ENCODE measurements around the gene COG4.

Gene COG4

DNA sequence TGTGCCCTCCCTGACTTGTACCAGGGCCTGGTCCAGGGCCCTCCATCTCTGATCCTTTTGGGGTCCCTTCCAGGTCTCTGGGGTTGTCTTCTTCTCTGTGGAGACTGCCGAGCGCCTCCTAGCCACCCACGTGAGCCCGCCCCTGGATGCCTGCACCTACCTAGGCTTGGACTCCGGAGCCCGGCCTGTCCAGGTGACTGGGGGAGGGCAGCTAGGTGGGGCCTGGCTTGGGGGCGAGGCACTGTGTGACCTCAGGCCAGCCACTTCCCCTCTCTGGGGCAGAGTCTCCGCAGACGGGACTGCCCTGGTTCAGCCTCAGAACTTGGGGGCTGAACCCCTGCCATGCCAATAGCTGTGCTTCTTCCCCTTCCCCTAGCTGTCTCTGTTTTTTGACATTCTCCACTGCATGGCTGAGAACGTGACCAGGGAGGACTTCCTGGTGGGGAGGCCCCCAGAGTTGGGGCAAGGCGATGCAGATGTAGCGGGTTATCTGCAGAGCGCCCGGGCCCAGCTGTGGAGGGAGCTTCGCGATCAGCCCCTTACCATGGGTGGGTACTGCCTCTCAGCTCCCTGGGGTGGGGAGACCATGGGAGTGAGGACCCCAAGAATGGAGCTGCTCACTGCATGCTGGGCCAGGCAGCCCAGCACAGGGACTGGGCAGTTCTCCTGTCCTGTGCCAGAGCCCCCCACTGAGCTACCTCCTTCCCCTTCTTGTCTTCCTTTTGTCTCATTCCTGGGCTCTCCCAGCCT lies 54.4 kb downstream of the COG4 start:
- in situ Hi-C loops (cut with MboI; ENCODE audit: low sequenced_read_pairs): no loop called here
- Histone ChIP-seq H3K27me3 (ENCODE audit: low read depth) (no peaks in the 10 kb centered on the region), H3K4me3 (no peak overlapping the region), H3K4me1 (no peaks in the 10 kb centered on the region), H3K9me3 (no peaks in the 10 kb centered on the region), H3K36me3 (replicated peaks) (no peaks in the 10 kb centered on the region)
- DNase-seq (ENCODE audit: low spot score in 2 of 2): no peak

DNA sequence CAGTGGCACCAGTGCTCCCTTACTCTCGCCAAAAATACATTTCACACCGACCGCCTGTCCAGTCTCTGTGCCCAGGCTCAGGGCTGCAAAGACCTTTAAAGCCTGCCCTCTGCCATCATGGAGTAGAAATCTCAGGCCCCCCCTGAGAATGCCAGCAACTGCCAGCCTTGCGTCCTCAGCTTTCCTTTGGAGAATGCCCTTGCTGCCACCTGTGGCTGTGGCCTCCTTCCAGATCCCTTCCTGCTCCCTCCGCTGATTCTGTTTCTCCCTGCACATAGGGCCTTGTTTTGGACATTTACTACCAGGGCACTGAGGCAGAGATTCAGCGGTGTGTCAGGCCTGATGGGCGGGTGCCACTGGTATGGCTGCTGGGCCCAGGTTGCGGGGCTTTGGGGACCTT lies 55.7 kb downstream of the COG4 start:
- Histone ChIP-seq H3K36me3 (replicated peaks) (peaks cover 7% of the 10 kb centered on the region; the same call in 1 of the 2 replicates), H3K9me3 (no peaks in the 10 kb centered on the region), H3K4me3 (no peak overlapping the region), H3K27me3 (ENCODE audit: low read depth) (no peaks in the 10 kb centered on the region), H3K4me1 (no peaks in the 10 kb centered on the region)
- no peak for DNase-seq (ENCODE audit: low spot score in 2 of 2)
- in situ Hi-C loops (cut with MboI; ENCODE audit: low sequenced_read_pairs): no loop called here

DNA sequence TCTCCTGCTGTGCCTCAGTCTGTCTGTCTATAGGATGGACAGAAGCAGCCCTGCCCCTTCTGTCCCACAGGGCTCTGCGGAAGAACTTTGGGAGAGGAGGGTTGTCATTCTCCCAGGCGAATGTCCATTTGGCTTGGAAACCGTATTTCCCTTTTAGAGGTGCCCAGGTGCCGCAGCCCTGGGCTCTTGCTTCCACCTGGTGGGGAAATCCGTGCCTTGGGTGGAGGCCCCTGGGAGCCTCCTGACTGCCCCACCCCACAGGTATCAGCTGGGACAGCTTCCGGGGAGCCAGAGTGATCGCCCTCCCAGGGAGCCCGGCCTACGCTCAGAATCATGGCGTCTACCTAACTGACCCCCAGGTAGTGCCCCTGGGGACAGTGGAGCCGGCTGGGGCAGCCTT lies 56.2 kb downstream of the COG4 start:
- peaks cover 7% of the 10 kb centered on the region; the same call in 1 of the 2 replicates for H3K36me3 ChIP-seq (replicated peaks)
- no peaks in the 10 kb centered on the region for H3K27me3 ChIP-seq (ENCODE audit: low read depth)
- H3K4me3 ChIP-seq: no peak overlapping the region
- H3K9me3 ChIP-seq: no peaks in the 10 kb centered on the region
- DNase-seq (ENCODE audit: low spot score in 2 of 2): no peak
- in situ Hi-C loops (cut with MboI; ENCODE audit: low sequenced_read_pairs): no loop called here
- H3K4me1 ChIP-seq: no peaks in the 10 kb centered on the region

DNA sequence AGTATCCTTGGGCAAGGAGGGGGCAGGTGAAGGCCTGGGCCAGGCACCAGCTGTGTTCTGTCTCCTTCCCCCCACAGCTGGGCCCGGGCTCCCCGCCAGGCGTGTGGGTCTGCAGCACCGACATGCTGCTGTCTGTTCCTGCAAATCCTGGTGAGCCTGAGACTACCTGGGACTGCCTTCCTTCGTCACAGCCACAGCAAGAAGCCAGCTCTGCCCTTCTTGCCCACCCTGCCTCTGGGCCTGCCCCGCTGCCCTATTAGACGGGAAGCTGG lies 56.6 kb downstream of the COG4 start:
- Histone ChIP-seq H3K4me1 (no peaks in the 10 kb centered on the region), H3K4me3 (no peak overlapping the region), H3K36me3 (replicated peaks) (peaks cover 7% of the 10 kb centered on the region; the same call in 1 of the 2 replicates), H3K27me3 (ENCODE audit: low read depth) (no peaks in the 10 kb centered on the region), H3K9me3 (no peaks in the 10 kb centered on the region)
- in situ Hi-C loops (cut with MboI; ENCODE audit: low sequenced_read_pairs): no loop called here
- no peak for DNase-seq (ENCODE audit: low spot score in 2 of 2)

DNA sequence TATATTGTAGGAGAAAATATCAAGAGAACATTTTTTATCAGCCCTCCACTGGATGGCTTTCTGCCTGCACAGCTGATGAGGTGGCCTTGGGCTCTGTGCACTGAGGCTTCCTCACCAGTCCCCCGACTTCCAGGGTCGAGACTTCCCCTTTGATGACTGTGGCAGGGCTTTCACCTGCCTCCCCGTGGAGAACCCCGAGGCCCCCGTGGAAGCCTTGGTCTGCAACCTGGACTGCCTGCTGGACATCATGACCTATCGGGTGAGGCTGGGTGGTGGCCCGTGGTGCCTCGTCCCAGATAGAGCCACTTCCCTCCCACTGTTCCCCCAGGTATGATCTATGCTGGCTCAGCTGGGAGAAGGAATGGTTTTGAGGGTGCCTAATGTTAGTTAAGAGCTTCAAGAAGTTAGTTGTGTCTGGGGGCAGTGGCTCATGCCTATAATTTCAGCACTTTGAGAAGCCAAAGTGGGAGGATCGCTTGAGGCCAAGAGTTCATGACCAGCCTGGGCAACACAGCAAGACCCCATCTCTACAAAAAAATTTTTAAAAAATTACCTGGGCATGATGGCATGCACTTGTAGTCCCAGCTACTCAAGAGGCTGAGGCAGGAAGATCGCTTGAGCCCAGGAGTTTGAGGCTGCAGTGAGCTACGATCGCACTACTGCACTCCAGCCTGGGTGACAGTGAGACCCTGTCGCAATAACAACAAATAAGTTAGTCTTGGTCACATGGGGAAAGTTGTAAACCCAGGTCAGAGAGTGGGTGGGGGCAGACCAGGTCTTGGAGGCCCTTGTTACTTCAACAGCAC lies 57.2 kb downstream of the COG4 start:
- Histone ChIP-seq H3K27me3 (ENCODE audit: low read depth) (no peaks in the 10 kb centered on the region), H3K4me3 (no peak overlapping the region), H3K9me3 (no peaks in the 10 kb centered on the region), H3K4me1 (no peaks in the 10 kb centered on the region), H3K36me3 (replicated peaks) (peaks cover 7% of the 10 kb centered on the region; the same call in 1 of the 2 replicates)
- DNase-seq (ENCODE audit: low spot score in 2 of 2): no peak
- in situ Hi-C loops (cut with MboI; ENCODE audit: low sequenced_read_pairs): no loop called here

DNA sequence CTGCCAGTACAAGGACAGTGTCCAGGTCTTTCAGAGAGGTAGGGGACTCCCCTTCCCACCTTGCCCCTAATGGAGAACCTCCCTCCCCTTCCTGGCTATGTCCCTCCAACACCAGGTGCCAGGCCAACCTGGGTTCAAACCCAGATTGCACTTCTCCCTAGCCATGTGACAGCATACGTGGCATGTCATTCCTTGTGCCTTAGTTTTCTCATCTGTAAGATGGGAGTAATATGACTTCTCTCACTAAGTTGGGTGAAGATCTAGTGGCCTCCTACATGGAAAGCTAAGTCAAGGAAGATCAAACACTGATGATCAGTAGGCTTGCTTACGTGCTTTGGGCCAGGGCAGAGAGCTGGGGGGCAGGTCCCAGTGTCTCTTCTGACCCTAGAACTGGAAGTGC lies 60.1 kb downstream of the COG4 start:
- no peaks in the 10 kb centered on the region for H3K9me3 ChIP-seq
- DNase-seq (ENCODE audit: low spot score in 2 of 2): no peak
- in situ Hi-C loops (cut with MboI; ENCODE audit: low sequenced_read_pairs): no loop called here
- H3K27me3 ChIP-seq (ENCODE audit: low read depth): no peaks in the 10 kb centered on the region
- H3K4me1 ChIP-seq: no peaks in the 10 kb centered on the region
- H3K4me3 ChIP-seq: no peak overlapping the region
- H3K36me3 ChIP-seq (replicated peaks): peaks cover 7% of the 10 kb centered on the region; the same call in 1 of the 2 replicates

DNA sequence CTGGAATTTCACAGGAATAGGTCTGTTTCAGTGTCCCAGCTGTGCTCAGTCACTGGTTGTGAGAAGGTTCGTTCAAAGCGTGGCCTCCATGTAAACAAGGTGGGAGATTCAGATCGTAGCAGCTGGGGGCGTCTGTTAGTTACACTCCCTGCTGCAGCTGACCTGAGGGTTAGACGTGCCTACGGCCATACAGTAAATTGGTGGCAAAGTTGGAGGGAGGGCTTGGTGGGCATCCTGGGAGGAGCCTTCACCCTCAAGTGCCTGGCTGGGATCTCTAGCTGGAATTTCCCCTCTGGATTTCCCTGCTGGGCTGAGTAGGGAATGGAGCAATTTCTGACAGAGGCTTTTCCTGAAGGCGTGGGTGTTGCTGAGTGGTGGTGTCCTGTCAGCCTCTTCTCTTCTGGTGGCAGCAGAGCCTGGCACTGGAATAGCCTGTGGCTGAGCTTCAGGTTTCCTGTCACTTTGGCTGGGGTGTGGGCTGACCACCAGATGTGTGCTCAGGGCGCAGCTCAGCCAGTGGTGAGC lies 62.6 kb downstream of the COG4 start:
- Histone ChIP-seq H3K27me3 (ENCODE audit: low read depth) (no peaks in the 10 kb centered on the region), H3K36me3 (replicated peaks) (peaks cover 7% of the 10 kb centered on the region; the same call in 1 of the 2 replicates), H3K4me1 (no peaks in the 10 kb centered on the region), H3K4me3 (no peak overlapping the region), H3K9me3 (no peaks in the 10 kb centered on the region)
- in situ Hi-C loops (cut with MboI; ENCODE audit: low sequenced_read_pairs): no loop called here
- no peak for DNase-seq (ENCODE audit: low spot score in 2 of 2)

DNA sequence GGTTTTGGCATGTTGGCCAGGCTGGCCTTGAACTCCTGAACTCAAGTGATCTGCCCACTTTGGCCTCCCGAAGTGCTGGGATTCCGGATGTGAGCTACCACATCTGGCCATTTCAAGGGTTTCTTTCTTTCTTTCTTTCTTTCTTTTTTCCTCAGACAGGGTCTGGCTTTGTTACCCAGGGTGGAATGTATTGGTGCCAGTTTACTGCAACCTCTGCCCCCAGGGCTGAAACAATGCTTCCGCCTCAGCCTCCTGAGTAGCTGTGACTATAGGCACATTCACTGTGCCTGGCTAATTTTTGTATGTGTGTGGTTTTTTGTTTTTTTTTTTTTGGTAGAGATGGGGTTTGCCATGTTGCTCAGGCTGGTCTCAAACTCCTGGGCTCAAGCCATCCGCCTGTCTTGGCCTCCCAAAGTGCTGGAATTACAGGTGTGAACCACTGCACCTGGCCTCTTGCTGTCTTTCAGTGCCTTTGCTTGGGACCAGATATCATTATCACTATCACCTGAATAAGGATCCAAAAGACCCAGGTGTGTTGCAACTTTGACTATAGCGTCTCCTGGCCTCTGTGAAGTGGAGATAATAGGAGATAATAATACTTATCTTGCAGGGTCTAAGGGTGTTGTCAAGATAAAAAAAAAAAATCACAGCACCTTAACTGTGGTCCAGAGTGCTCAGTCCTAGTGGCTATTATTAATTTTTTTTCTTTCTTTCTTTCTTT lies 65.7 kb downstream of the COG4 start:
- Histone ChIP-seq H3K4me1 (peaks cover 6% of the 10 kb centered on the region), H3K36me3 (replicated peaks) (no peaks in the 10 kb centered on the region; the same call in 1 of the 2 replicates), H3K9me3 (no peaks in the 10 kb centered on the region), H3K4me3 (no peak overlapping the region), H3K27me3 (ENCODE audit: low read depth) (no peaks in the 10 kb centered on the region)
- no peak for DNase-seq (ENCODE audit: low spot score in 2 of 2)
- in situ Hi-C loops (cut with MboI; ENCODE audit: low sequenced_read_pairs): no loop called here

DNA sequence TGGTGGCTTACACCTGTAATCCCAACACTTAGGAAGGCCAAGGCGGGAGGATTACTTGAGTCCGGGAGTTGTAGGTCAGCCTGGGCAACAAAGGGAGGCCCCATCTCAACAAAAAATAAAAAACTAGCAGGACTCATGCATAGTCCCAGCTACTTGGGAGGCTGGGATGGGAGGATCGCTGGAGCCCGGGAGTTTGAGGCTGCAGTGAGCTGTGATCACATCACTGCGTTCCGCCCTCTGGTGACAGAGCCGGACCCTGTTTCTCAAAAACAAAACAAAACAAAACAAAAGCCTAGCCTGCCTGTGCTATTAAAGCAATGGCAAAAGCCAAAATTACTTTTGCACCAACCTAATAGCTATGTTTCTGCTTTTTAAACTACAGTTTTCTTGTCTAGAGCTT lies 67.4 kb downstream of the COG4 start:
- Histone ChIP-seq H3K36me3 (replicated peaks) (no peaks in the 10 kb centered on the region; the same call in 1 of the 2 replicates), H3K9me3 (no peaks in the 10 kb centered on the region), H3K27me3 (ENCODE audit: low read depth) (no peaks in the 10 kb centered on the region), H3K4me1 (peaks cover 6% of the 10 kb centered on the region), H3K4me3 (no peak overlapping the region)
- in situ Hi-C loops (cut with MboI; ENCODE audit: low sequenced_read_pairs): no loop called here
- DNase-seq (ENCODE audit: low spot score in 2 of 2): no peak

DNA sequence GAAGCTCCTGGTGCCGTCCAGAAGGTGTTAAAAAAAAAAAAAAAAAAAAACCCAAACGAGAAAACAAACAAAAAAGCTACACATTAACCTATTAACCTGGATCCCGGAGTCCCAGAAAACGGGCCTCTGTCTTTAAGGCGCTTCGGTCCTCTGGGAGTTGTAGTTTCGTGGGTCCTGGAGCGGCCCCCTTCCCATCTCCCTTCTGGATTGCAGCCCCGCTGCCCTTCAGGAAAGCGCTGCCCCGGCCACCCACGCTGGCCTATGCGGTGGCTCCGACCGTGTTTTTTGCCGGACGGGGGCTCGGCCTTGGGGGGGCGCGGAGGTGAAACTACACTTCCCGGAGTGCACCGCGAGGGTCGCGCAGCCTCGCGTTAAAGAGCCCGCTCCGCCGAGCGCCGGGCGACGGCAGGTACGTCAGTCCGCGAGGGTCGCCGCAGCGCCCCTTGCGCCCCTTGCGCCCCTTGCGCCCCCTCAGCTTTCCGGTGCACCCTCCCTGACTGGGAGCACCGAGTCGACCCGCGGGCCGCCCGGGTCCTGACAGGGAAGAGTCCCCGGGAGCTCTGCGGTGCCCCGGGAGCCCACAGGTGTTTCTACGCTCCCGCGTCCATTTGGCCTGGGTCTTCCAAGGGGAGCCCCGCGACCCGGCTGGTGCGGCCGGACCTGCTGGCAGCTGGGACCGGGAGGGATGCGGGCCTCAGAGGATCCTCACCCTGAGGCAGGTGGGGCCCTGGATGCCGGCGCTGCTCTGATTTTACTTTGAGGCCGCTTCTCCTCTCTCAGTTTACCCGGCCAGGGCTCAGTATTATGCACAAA lies 68.9 kb downstream of the COG4 start, which contains the start of gene FCSK:
Gene FCSK (plus strand): TSS at position 374 of the 813 bp plus-strand sequence. CDS start 8,596 bp downstream, outside the sequence.
- Histone ChIP-seq H3K9me3 (no peaks in the 10 kb centered on the region), H3K4me3 (peak within 1 kb of the TSS; percentile 90), H3K27me3 (ENCODE audit: low read depth) (no peaks in the 10 kb centered on the region), H3K36me3 (replicated peaks) (no peaks in the 10 kb centered on the region; the same call in 1 of the 2 replicates), H3K4me1 (peaks cover 6% of the 10 kb centered on the region)
- DNase-seq (ENCODE audit: low spot score in 2 of 2): peak; percentile 76 to 99
- in situ Hi-C loops (cut with MboI; ENCODE audit: low sequenced_read_pairs): no loop called here

DNA sequence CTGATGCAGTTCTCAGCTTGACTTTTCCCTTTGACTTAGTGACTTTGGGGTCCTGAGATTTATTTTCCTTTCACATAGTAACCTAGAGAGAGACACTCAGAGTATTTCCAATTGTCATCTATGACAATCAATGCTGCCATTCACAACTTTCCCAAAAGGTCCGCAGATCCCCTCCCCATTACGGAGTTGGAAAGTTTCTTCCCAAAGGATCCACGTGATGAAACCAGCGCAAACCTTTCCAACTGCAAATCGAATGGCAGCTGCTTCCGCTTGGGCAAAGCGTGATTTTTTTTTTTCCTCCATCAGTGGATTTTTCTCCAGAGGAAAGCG lies 69.5 kb downstream of the COG4 start:
- in situ Hi-C loops (cut with MboI; ENCODE audit: low sequenced_read_pairs): no loop called here
- Histone ChIP-seq H3K4me1 (peaks cover 6% of the 10 kb centered on the region), H3K36me3 (replicated peaks) (no peaks in the 10 kb centered on the region; the same call in 1 of the 2 replicates), H3K9me3 (no peaks in the 10 kb centered on the region), H3K27me3 (ENCODE audit: low read depth) (no peaks in the 10 kb centered on the region), H3K4me3 (peak overlapping the region; percentile 90)
- peak; percentile 56 to 57 for DNase-seq (ENCODE audit: low spot score in 2 of 2)

DNA sequence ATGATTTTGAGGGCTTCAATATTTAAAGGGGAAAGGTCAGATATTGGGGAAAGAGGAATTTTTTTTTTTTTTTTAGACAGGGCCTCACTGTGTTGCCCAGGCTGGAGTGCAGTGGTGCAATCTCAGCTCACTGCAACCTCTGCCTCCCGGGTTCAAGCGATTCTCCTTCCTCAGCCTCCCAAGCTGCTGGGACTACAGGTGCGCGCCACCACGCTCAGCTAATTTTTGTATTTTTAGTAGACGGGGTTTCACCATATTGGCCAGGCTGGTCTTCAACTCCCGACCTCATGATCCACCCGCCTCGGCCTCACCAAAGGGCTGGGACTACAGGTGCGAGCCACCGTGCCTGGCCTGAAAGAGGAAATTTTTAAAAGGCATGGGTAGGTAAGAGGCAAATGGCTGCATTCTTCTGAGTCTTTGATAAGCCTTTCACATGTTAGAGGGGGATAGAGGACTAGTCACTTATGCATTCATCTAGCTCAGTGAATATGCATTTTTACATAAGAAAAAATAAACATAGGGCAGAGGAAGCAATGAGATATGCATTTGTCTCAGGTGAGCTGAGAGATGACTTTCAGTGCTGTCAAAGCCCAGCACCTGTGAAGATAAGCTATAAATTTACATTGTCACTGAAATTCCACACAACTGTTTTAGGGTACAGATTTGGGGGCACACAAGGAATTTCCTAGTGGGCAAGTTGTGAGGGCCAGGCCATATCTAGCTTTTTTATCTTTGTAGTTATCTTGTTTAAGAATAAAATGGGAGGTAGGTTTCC lies 70.0 kb downstream of the COG4 start:
- Histone ChIP-seq H3K4me3 (peak overlapping the region; percentile 90), H3K9me3 (no peaks in the 10 kb centered on the region), H3K36me3 (replicated peaks) (no peaks in the 10 kb centered on the region; the same call in 1 of the 2 replicates), H3K4me1 (peaks cover 6% of the 10 kb centered on the region), H3K27me3 (ENCODE audit: low read depth) (no peaks in the 10 kb centered on the region)
- DNase-seq (ENCODE audit: low spot score in 2 of 2): no peak
- in situ Hi-C loops (cut with MboI; ENCODE audit: low sequenced_read_pairs): no loop called here

Measured in HAP-1 (cell line).